ENCODE data around the gene SYPL1.

GRCh38 chr7:106067678-106068077 lies 44.4 kb downstream of the SYPL1 start:
- TF ChIP-seq CTCF (IDR thresholded peaks at IDR 0.05) (no peak), POLR2AphosphoS5 (IDR thresholded peaks at IDR 0.05; ENCODE audit: low read depth, low read length) (no peak), SIN3A (IDR thresholded peaks at IDR 0.05; ENCODE audit: borderline replicate concordance, insufficient read depth, low read depth, low read length) (no peak), TCF7L2 (IDR thresholded peaks at IDR 0.05; ENCODE audit: low read depth, low read length) (no peak)
- TF ChIP-seq, protein P1, sequence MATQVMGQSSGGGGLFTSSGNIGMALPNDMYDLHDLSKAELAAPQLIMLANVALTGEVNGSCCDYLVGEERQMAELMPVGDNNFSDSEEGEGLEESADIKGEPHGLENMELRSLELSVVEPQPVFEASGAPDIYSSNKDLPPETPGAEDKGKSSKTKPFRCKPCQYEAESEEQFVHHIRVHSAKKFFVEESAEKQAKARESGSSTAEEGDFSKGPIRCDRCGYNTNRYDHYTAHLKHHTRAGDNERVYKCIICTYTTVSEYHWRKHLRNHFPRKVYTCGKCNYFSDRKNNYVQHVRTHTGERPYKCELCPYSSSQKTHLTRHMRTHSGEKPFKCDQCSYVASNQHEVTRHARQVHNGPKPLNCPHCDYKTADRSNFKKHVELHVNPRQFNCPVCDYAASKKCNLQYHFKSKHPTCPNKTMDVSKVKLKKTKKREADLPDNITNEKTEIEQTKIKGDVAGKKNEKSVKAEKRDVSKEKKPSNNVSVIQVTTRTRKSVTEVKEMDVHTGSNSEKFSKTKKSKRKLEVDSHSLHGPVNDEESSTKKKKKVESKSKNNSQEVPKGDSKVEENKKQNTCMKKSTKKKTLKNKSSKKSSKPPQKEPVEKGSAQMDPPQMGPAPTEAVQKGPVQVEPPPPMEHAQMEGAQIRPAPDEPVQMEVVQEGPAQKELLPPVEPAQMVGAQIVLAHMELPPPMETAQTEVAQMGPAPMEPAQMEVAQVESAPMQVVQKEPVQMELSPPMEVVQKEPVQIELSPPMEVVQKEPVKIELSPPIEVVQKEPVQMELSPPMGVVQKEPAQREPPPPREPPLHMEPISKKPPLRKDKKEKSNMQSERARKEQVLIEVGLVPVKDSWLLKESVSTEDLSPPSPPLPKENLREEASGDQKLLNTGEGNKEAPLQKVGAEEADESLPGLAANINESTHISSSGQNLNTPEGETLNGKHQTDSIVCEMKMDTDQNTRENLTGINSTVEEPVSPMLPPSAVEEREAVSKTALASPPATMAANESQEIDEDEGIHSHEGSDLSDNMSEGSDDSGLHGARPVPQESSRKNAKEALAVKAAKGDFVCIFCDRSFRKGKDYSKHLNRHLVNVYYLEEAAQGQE (IDR thresholded peaks at IDR 0.05; ENCODE audit: insufficient read depth in 1 of 2, low read depth in 2 of 2, low read length in 1 of 2): no peak

Data from Panc1 (cell line).